GM18505 (cell line): ENCODE results near the gene SHMT2.

Source experiments
- ATAC-seq: cut with Tn5 transposase; IDR thresholded peaks from one replicate; pipeline ENCODE4 v1.9.1; 2021; ENCODE audit not compliant: unreplicated experiment
- POLR2A ChIP-seq: IDR thresholded peaks from 4 replicates; pipeline ENCODE4 v1.6.1; 2011; ENCODE audit warnings: borderline replicate concordance; ENCODE audit not compliant: insufficient read depth, insufficient read length; ENCODE audit errors: extremely low read depth

The SHMT2 gene

DNA sequence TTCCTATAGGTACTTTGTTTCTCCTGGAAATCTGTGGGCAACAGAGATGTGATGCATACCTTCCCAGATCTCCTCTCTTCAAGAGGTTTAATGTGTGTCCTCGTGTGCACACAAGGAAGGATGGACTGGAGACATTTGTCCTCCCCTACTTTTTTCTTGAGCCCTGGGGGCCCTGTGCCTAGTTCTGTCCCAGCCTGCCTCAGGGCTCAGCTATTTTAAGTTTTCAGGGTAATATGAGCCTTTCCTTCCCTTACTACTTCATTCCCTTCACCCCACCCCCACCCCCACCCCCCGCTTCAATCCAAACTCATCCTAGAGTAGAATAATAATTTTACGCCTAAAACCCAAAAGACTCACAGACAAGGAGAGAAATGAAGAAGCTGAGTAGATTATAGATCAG lies 21.0 kb downstream of the SHMT2 start:
- no peak for TF ChIP-seq POLR2A
- no peak for ATAC-seq

DNA sequence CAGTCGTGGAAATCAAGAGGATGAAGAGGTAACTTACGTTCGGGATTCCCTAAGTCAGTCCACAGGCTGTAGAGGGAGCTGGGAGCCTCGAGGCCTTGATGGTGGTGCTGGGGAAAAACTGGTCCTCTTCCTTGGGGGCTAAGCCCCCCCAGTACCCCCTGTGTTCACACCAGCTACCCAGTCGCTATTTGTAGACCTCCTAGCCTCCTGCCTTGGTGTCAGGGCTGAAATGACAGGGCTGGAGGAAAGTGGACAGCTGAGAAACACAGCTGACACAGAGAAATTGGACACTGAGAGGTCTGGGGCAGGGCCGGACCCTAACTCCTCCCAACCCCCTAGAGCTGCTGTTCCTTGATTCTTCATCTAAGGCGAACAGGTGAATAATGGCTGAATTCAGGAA lies 21.4 kb downstream of the SHMT2 start, which contains the start of gene STAC3:
Gene STAC3 (minus strand): TSS at position 232 of the 400 bp plus-strand sequence. CDS start 1,551 bp downstream, outside the sequence.
- TF ChIP-seq POLR2A, result no peak
- no peak for ATAC-seq

DNA sequence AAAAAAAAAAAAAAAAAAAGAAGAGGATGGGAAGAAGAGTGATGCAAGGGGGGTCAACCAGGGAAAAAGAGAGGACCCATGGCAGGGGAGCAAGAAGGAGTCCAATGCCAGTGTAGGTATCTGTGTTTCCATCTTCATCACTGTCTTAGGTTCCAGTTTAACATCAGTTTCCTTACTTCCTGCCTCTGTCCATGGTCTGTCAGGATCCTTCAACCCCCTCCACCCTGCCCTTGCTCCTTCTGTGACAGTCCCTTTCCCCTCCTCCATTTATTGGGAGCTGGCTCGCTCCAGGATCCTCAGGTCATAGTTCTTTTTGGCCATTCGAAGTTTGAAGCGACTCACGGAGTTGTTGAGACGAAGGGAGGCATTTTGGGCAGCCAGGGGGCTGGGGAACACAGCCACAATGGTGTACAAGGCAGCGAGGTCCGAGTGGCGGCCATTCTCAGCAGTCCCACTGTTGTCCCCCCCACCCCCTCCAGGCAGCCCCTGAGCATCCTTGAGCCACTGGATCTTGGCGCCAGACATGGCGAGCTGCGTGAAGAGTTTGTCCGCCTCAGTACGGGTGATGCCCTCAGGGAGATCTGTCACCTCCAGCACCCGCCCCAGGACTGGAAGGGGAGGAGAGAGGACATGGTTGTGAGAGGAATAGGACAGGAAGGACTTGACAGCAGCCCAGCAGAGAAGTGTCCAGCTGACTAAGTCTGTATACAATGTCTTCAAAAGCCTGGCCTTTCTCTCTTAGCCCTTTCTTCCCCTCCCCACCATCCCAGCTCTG lies 25.2 kb downstream of the SHMT2 start:
- ATAC-seq, result no peak
- TF ChIP-seq POLR2A, result no peak

DNA sequence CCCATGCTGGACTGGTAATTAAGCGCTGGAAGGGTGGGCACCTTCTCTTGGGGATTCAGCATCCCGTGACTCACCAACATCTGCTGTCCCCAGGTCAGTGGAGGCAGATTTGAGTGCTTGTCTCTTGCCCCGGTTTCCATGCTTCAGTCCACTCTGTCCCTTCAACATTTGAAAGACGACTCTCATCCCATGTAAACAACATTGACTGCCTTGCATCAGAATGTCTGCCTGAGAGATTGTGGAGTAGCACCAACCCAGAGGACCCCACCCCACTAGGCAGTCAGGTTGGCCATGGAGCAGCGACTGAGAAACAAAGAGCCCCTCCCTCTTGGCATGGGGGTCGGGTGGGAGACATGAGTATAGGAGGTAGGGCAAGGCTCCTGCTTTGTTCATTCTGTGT lies 26.4 kb downstream of the SHMT2 start:
- no peak for ATAC-seq
- no peak for TF ChIP-seq POLR2A

DNA sequence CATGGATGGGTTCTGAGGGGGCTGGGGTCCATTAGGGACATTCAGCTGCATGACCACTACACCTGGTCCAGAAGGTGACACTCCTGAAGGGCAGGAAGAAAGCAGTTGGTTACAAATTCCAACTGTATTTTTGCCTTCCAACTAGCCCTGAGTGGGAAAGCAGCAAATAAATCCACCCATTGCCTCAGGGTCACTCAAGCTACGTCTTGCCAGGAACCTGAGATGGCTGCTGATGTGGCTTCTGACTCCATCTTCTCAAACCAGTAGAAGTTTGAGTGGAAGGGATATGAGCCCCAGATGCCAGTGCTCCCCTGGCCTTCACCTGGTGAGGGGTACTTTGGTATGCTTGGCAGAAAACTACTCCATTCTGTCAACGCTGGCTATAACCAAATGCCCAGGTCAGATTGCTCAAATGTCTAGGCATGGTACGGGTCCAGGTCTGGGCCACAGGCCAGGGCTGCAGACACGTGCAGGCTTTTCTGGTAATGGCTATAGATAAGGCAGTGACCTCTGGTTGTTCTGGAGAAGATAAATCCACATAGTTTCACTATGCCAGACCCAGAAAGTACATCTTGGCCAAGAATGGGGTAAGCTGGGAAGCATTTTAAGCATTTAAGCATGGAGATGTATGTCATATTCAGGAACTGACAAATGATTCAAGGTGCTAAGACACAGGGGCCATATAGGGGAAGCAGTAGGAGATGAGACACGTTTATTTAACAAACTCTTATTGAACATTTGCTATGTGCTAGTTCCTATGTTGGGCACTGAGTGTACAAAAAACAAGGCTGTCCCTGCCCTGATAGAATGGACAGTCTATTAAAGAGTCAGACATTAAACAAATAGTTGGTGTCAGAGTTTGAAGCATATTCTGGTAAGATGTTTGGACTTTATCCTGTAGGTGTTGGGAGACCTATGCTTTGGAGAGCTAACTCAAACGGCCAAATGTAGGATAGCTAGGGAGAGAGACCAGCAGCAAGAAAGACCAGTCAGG lies 29.8 kb downstream of the SHMT2 start:
- TF ChIP-seq POLR2A, result no peak
- no peak for ATAC-seq

DNA sequence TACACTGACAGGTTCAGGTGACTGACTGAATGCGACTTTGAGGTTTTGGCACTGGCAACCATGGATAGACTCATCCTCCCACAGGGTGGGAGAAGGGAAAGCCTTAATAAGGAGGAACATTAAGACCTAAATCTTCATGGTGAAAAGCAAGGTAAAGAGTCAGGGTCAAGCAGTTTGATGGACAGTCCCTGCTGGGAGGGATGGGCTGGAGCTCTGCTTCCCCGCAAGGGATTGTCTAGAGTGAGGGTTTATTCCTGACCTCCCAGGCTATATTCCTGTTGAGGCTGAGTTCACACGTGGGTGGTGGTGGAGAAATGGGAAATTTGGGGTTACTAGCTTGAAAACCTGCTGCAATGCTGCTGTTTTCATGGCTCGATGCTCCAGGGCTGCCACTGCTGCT lies 30.9 kb downstream of the SHMT2 start:
- ATAC-seq, result no peak

DNA sequence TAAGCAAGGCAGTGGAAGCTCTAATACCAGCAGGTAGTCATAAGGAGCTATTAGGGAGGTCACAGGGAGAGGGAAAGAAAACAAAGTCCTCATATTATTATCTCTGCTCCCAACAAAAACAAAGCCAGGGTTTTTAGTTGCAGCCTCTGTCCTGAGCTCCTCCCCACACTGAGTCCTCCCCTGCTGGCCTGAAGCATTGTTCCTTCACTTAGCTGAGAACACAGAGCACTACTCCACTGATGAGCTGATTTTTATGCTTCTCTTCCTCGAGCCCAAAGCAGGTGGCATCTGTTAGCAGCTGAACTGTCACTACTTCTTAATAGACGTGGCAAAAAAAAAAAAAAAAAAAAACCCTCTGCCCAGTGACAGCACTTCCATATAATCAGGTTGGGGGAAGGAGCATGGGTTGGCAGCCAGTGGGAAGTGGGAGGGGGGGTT lies 31.9 kb downstream of the SHMT2 start:
- TF ChIP-seq POLR2A, result no peak
- no peak for ATAC-seq

More for the DNA sequence above, 30.9 kb downstream of the SHMT2 start:
- TF ChIP-seq POLR2A, result no peak

DNA sequence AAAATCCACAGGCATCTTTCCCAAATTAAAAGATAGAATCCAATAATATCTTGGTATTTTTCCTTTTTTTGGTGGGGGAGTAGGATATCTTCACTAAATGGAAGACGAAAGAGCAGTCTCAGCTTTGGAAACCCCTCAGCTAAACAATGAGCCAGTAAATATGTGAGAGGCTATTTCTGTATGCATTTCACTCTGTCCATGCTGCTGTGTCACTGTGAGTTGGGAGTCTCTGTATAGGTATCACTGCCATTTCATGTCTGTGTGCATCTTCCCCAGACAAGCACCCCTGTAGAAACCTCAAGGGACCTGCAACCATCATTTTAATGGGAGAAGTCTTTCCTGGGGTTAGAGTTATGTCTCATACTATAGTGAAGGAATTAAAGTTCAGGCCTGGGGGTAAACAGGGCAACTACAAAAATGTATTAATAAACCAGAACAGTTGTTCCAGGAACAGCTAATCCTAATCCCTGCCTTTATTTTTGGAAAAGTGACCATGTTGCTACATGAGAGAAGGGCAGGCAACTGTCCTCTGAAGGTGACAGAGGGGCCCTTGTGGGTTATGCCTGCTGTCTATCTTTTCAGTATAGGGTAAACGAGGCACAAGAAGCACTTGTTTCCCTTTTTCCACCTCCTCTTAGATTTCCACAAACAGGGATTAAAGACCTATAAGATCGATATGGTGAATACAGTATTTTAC lies 32.8 kb downstream of the SHMT2 start:
- no peak for TF ChIP-seq POLR2A

DNA sequence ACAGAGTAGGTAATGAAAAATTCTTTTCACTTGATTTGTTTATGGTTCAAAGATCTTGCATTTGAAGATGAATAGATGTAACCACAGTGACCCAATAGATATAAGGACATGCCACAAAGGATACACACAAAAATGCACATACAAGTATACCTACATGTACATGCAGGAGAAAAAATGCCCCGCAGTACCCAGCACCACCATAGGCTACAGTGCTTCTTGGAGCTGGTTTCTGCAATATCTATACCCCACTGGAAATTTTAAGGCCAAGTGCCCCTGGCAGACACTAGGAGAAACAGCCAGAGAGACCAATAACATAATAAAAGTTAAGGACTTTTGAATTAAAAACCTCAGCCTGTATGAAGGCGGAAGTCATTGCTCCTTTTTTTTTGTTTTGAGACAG lies 33.6 kb downstream of the SHMT2 start:
- ATAC-seq, result no peak
- TF ChIP-seq POLR2A, result no peak

More for the DNA sequence above, 32.8 kb downstream of the SHMT2 start:
- ATAC-seq, result no peak

DNA sequence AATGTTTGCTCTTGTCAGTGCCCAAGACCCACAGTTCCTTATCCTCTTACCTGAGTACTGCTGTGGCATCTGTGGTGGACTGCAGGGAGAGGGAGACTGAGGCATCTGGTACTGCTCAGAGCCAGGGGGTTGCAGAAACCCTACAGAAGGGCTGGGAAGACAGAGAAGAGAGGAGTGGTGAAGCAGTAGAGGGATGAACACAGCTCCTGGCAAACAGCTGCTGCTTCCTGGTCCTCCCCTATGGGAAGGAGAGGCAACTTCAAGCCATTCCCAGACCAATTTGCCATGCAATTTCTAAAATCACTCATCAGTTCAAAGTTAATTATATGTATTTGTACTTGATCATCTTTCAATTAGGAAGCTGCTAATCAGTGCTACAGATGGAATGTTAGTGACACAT lies 37.2 kb downstream of the SHMT2 start:
- no peak for TF ChIP-seq POLR2A
- ATAC-seq, result no peak

DNA sequence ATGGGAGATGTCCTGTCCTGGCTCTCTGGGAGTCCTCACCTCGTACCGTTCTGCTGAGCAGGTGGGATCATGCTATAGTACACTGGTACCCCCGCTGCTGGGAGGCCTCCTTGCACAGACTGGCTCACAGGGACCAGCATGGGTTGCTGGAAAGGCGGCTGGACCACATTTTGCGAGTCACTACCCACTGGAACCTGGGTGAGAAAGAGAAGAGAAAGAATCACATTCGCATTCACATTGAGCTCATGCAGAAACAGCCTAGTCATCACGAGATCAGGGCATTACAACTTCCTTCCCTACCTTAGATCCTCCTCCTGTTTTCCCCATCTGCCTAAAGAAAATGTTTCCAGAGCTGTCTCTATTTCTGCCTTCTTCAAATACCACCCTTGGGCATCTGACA lies 38.8 kb downstream of the SHMT2 start:
- TF ChIP-seq POLR2A, result no peak
- no peak for ATAC-seq

DNA sequence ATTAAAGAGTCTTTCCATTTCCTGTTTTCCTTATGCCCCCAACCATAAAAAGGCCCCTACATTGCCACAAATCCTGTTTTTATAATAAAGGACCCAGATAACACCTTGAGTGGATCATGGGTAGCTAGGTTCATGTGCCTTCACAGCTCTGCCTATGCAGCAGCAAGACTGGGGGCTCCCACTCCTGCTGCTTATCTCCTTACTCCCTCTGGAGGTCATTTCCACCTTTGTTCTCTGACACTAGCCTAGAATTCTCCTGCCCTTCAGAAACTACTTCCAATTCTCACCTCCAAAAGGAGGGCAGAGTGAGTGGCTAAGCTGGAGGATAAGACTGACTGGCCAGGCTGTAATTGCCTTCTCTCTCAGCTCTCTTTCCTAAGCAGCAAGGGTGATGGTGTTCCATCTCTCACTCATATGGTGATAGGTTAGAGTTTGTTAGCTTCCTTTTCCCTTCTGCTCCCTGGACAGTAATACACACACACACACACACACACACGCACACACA lies 41.5 kb downstream of the SHMT2 start:
- TF ChIP-seq POLR2A, result no peak
- no peak for ATAC-seq
